ENCODE results near the gene TULP4. TPM values are rescaled to one million over a fixed set of nuclear protein-coding genes. Genes with fewer than 3 reads are reported as not detected.

TULP4 gene
- total and polyA plus RNA-seq, 8 donors, result 1.7 to 237 (median 54.3) TPM

DNA sequence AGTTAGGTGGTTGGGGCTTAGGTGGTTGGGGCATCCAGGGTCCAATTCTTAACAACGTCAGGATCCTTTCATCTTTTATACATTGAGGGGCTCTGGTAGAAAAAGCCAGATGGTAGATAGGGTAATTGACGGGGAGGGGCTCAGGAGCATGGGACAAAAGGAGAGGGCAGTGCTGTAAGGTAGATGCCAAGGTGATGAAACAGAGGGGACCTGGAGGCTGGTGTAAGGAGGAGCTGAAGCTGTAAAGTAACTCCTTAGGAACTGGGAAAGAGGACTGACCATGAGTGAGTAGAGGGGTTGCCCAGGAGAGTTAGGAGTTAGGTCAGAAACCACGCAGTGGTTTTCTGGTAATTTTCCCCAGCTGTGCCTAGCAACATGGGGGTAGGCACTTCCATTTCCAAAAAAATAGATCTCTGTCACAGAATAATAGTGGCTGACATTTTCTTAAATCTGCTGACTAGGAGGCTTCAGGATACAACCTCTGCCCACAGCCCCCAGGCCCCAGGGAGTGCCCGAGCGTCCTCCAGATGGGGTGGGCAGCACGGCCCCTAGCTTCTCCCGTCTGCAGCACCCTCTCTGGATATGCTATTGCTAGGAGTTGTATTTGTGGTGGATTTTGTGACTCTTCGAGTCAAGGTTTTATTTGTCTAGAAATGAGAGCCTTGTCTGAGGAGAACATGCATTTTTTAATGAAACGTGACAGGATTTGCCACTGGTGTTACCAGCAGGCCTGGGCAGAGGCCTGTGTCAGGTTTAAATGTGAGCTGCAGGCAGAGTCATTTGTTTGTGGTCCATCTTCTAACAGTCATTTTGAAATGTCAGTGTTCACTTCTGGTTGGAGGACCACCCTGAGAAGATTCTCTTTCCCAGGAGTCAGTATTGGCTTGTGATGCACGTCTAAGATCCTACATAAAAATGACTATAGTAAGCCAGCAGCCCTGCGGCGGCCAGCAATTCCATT lies 44.6 kb downstream of the TULP4 start:
- TF ChIP-seq EP300 (IDR thresholded peaks at IDR 0.05) (no peak), POLR2A (IDR thresholded peaks at IDR 0.05) (no peak), CTCF (IDR thresholded peaks at IDR 0.05) (no peak), POLR2AphosphoS5 (IDR thresholded peaks at IDR 0.05) (no peak)

GRCh38 chr6:158357570-158358216 lies 45.4 kb downstream of the TULP4 start:
- Histone ChIP-seq H3K9me3 (no peaks in the 10 kb centered on the region), H3K4me3 (no peak overlapping the region), H3K36me3 (no peaks in the 10 kb centered on the region), H3K27ac (no peak overlapping the region), H3K27me3 (no peaks in the 10 kb centered on the region), H3K4me1 (peaks cover 6 to 31% (median 9%) of the 10 kb centered on the region in 4 donors)
- DNase-seq, result no peak
- TF ChIP-seq EP300 (IDR thresholded peaks at IDR 0.05) (no peak), POLR2AphosphoS5 (IDR thresholded peaks at IDR 0.05) (no peak), POLR2A (IDR thresholded peaks at IDR 0.05) (no peak), CTCF (IDR thresholded peaks at IDR 0.05) (no peak)
- WGBS, 5 donors, result 73 to 90% (median 84%) methylated on average over 7 of the region's 7 CpGs
- intact Hi-C loops (cut with DNase I; ENCODE audit: low total_unique reads), result no loop called here

More for the DNA sequence above, 44.6 kb downstream of the TULP4 start:
- Histone ChIP-seq H3K27ac (no peak overlapping the region), H3K36me3 (no peaks in the 10 kb centered on the region), H3K4me3 (no peak overlapping the region), H3K4me1 (peaks cover 6 to 25% (median 9%) of the 10 kb centered on the region in 4 donors), H3K27me3 (no peaks in the 10 kb centered on the region), H3K9me3 (no peaks in the 10 kb centered on the region)
- intact Hi-C loops (cut with DNase I; ENCODE audit: low total_unique reads), result no loop called here
- DNase-seq, result peak in 1 of 2 donors; percentile 16
- WGBS, 5 donors, result 87 to 94% (median 90%) methylated on average over 12 of the region's 12 CpGs

- Histone ChIP-seq H3K9me3 (no peaks in the 10 kb centered on the region), H3K27ac (no peak overlapping the region), H3K4me3 (no peak overlapping the region), H3K36me3 (no peaks in the 10 kb centered on the region), H3K27me3 (no peaks in the 10 kb centered on the region), H3K4me1 (peaks cover 6 to 31% (median 9%) of the 10 kb centered on the region in 4 donors)
- WGBS, 5 donors, result 31 to 62% (median 42%) methylated on average over 5 of the region's 5 CpGs
- peak; percentile 43 to 50 for DNase-seq
- no peak for TF ChIP-seq EP300 (IDR thresholded peaks at IDR 0.05)
- TF ChIP-seq POLR2AphosphoS5 (IDR thresholded peaks at IDR 0.05), result no peak
- no peak for TF ChIP-seq CTCF (IDR thresholded peaks at IDR 0.05)
- no peak for TF ChIP-seq POLR2A (IDR thresholded peaks at IDR 0.05)
- intact Hi-C loops (cut with DNase I; ENCODE audit: low total_unique reads), result no loop called here
These were observed 46.3 kb downstream of the TULP4 start for GRCh38 chr6:158358450-158359077.

DNA sequence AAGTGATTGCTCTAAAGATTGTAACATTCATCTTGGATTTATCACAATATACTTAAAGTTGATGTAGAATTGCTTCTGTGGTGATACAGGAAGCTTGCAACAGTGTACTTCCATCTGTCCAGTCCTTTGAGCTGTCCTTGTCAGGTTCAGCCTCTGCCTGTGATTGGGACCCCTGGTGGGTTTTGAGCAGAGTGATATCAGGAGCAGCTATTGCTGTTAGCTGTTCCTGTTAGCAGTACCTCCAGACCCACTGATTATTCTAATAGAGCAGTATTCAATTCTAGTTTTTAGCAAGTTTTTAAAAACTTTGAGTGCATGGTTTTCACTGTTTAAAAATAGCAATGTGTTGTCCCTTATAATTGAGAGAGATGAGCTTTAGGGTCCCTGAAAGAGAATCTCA lies 48.8 kb downstream of the TULP4 start:
- no peaks in the 10 kb centered on the region for H3K36me3 ChIP-seq
- peaks cover 3 to 31% (median 9%) of the 10 kb centered on the region in 4 donors for H3K4me1 ChIP-seq
- H3K9me3 ChIP-seq, result no peaks in the 10 kb centered on the region
- no peaks in the 10 kb centered on the region for H3K27me3 ChIP-seq
- H3K27ac ChIP-seq, result no peak overlapping the region
- DNase-seq, result no peak
- TF ChIP-seq EP300 (IDR thresholded peaks at IDR 0.05) (no peak), POLR2A (IDR thresholded peaks at IDR 0.05) (no peak), POLR2AphosphoS5 (IDR thresholded peaks at IDR 0.05) (no peak), CTCF (IDR thresholded peaks at IDR 0.05) (no peak)
- intact Hi-C loops (cut with DNase I; ENCODE audit: low total_unique reads), result no loop called here
- H3K4me3 ChIP-seq, result no peak overlapping the region
